SU-DHL-6 (cell line): ENCODE data around the gene ZBTB24.

Experiments used
- H2AFZ ChIP-seq: fragments of 200-600 bp; sonication (generic); 2 replicates; pipeline ENCODE4 v1.6.1; 2014; ENCODE audit warnings: low read depth, mild to moderate bottlenecking, moderate library complexity, mixed read lengths, antibody characterized with exemption, low read length; ENCODE audit not compliant: severe bottlenecking
- H3F3A ChIP-seq: fragments of 200-600 bp; shearing (Covaris generic); 2 replicates; pipeline ENCODE4 v1.6.0; 2016; ENCODE audit warnings: antibody characterized with exemption, mild to moderate bottlenecking; ENCODE audit not compliant: insufficient read depth
- H3K27ac ChIP-seq: fragments of 200-600 bp; sonication (generic); 2 replicates; pipeline ENCODE4 v1.5.1; 2016; ENCODE audit warnings: low read depth, mild to moderate bottlenecking, low read length, moderate library complexity, mixed read lengths
- H3K27me3 ChIP-seq: fragments of 200-600 bp; sonication (generic), shearing (Covaris generic); 2 replicates; pipeline ENCODE4 v1.6.0; 2014; ENCODE audit warnings: mild to moderate bottlenecking, low read length
- H3K36me3 ChIP-seq: fragments of 200-600 bp; sonication (generic); 2 replicates; pipeline ENCODE4 v1.6.1; 2014; ENCODE audit warnings: mild to moderate bottlenecking, low read length, mixed read lengths
- H3K4me2 ChIP-seq: fragments of 300-600, 200-600 bp; shearing (Covaris generic), sonication (generic); 2 replicates; pipeline ENCODE4 v1.6.0; 2014; ENCODE audit warnings: low read length, low read depth, mild to moderate bottlenecking; ENCODE audit not compliant: poor library complexity, severe bottlenecking
- H3K4me3 ChIP-seq: fragments of 200-600 bp; sonication (generic); 2 replicates; pipeline ENCODE4 v1.5.1; 2014; ENCODE audit warnings: antibody characterized with exemption, low read length, mild to moderate bottlenecking, mixed read lengths; ENCODE audit not compliant: insufficient read depth, poor library complexity, severe bottlenecking
- H3K79me2 ChIP-seq: fragments of 200-600 bp; sonication (generic); 2 replicates; pipeline ENCODE4 v1.6.1; 2014; ENCODE audit warnings: mild to moderate bottlenecking, low read length, moderate library complexity; ENCODE audit not compliant: insufficient read depth
- H3K9ac ChIP-seq: fragments of 200-600 bp; sonication (generic); 2 replicates; pipeline ENCODE4 v1.7.0; 2014; ENCODE audit warnings: mild to moderate bottlenecking, low read length
- H3K9me2 ChIP-seq: fragments of 200-600 bp; sonication (generic); replicated peaks from 2 replicates; pipeline ENCODE4 v1.6.1; 2014; ENCODE audit warnings: low read length; ENCODE audit not compliant: insufficient read depth
- H3K9me3 ChIP-seq: fragments of 200-600 bp; sonication (generic); 2 replicates; pipeline ENCODE4 v1.6.1; 2014; ENCODE audit warnings: low read length, mixed read lengths; ENCODE audit not compliant: insufficient read depth
- H4K20me1 ChIP-seq: fragments of 200-600 bp; sonication (generic); 2 replicates; pipeline ENCODE4 v1.6.1; 2014; ENCODE audit warnings: low read depth, mild to moderate bottlenecking, antibody characterized with exemption, low read length, moderate library complexity, mixed read lengths
- CTCF ChIP-seq: fragments of 200-600 bp; sonication (generic); IDR thresholded peaks from one replicate; pipeline ENCODE4 v1.5.1; 2017; ENCODE audit warnings: antibody characterized with exemption, mild to moderate bottlenecking, low read length, moderate library complexity; ENCODE audit not compliant: insufficient read depth, poor library complexity, severe bottlenecking
- EZH2phosphoT487 ChIP-seq: fragments of 200-600 bp; sonication (generic), shearing (Covaris generic); conservative IDR thresholded peaks from 2 replicates; pipeline ENCODE4 v1.6.1; 2018; ENCODE audit warnings: mild to moderate bottlenecking, antibody characterized with exemption, low read length, moderate library complexity, mixed read lengths

Gene ZBTB24

DNA sequence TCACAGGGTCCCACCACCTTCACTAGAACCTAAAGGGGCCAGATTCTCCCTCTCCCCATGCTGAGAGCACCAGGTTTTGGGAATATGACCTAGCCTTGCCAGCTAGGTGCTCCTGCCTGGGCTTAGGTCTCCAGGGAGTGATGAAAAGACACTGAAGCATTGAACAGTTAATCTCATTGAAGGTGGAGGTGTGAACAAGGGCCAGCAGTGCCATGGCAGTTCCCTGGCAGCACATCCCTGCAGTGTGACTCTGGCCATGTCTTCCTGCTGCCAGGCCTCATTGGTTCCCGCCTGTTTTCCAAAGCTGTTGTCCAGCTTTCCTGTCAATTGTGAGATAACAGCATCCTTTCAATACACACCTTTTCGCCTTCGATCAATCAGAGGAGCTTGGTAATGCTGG lies 53.5 kb downstream of the ZBTB24 start:
- TF ChIP-seq EZH2phosphoT487 (no peak), CTCF (no peak)
- H3K9me2 ChIP-seq: no peaks in the 10 kb centered on the region
- no peak overlapping the region for H3K27ac ChIP-seq
- H3K4me3 ChIP-seq: no peak overlapping the region
- H3K27me3 ChIP-seq: no peaks in the 10 kb centered on the region
- no peaks in the 10 kb centered on the region for H3F3A ChIP-seq
- no peak overlapping the region for H3K4me2 ChIP-seq
- no peak overlapping the region for H2AFZ ChIP-seq
- H3K9me3 ChIP-seq: no peaks in the 10 kb centered on the region
- no peak overlapping the region for H3K9ac ChIP-seq
- H3K36me3 ChIP-seq: no peaks in the 10 kb centered on the region
- H4K20me1 ChIP-seq: no peaks in the 10 kb centered on the region
- no peaks in the 10 kb centered on the region for H3K79me2 ChIP-seq

GRCh38 chr6:109428889-109429477 lies 54.0 kb downstream of the ZBTB24 start:
- Histone ChIP-seq H3K36me3 (no peaks in the 10 kb centered on the region), H3F3A (no peaks in the 10 kb centered on the region), H3K27me3 (no peaks in the 10 kb centered on the region), H4K20me1 (no peaks in the 10 kb centered on the region), H3K27ac (no peak overlapping the region), H3K9me2 (no peaks in the 10 kb centered on the region), H3K4me3 (no peak overlapping the region), H3K9me3 (no peaks in the 10 kb centered on the region), H3K4me2 (no peak overlapping the region), H2AFZ (no peak overlapping the region), H3K79me2 (no peaks in the 10 kb centered on the region), H3K9ac (no peak overlapping the region)
- TF ChIP-seq EZH2phosphoT487: no peak
- no peak for TF ChIP-seq CTCF

DNA sequence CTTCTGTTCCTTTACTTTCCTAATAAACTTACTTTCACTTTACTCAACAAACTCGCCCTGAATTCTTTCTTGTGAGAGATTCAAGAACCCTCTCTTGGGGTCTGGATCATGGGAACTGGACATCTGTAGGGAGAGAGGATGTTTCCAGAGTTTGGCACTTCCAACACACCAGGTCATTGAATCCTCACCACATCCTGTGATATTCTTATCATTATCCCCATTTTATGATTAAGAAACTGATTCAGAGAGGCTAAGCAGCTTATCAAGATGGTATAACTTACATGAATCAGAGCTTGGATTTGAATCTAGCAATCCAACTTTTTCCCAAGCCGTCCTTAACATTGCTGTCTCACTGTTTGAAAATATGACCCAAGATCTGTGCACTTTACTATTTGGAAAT lies 58.1 kb downstream of the ZBTB24 start:
- no peak for TF ChIP-seq EZH2phosphoT487
- TF ChIP-seq CTCF: no peak
- no peaks in the 10 kb centered on the region for H4K20me1 ChIP-seq
- no peaks in the 10 kb centered on the region for H3K79me2 ChIP-seq
- no peak overlapping the region for H2AFZ ChIP-seq
- no peaks in the 10 kb centered on the region for H3F3A ChIP-seq
- no peak overlapping the region for H3K4me2 ChIP-seq
- no peak overlapping the region for H3K27ac ChIP-seq
- no peaks in the 10 kb centered on the region for H3K9me3 ChIP-seq
- H3K27me3 ChIP-seq: no peaks in the 10 kb centered on the region
- H3K9me2 ChIP-seq: no peaks in the 10 kb centered on the region
- H3K4me3 ChIP-seq: no peak overlapping the region
- no peak overlapping the region for H3K9ac ChIP-seq
- no peaks in the 10 kb centered on the region for H3K36me3 ChIP-seq
